HFF-Myc (cell line): ENCODE measurements around the gene MLLT1.

ENCODE experiments used
- DNase-seq: peaks from one replicate; pipeline ENCODE4 v3.0.0-alpha.2; 2011; ENCODE audit warnings: low read depth; ENCODE audit errors: extremely low read depth
- H3K4me3 ChIP-seq: replicated peaks from 2 replicates; pipeline ENCODE4 v1.5.1; 2011; ENCODE audit warnings: low read depth, mild to moderate bottlenecking, control low read depth, low read length
- CTCF ChIP-seq: IDR thresholded peaks from 2 replicates; pipeline ENCODE4 v1.5.1; 2012; ENCODE audit warnings: mild to moderate bottlenecking, low read depth, low read length, control low read depth; ENCODE audit errors: missing control alignments

Gene MLLT1

GRCh38 chr19:6260912-6261650 lies 18.7 kb downstream of the MLLT1 start:
- DNase-seq = no peak
- no peak overlapping the region for H3K4me3 ChIP-seq
- peak; percentile 64 for TF ChIP-seq CTCF

- no peak for DNase-seq
- no peak for TF ChIP-seq CTCF
- H3K4me3 ChIP-seq = no peak overlapping the region
Observed at GRCh38 chr19:6260376-6260775, 19.4 kb downstream of the MLLT1 start.

- H3K4me3 ChIP-seq = no peak overlapping the region
- TF ChIP-seq CTCF = no peak
- DNase-seq = no peak
Observed at GRCh38 chr19:6259312-6259861, 20.4 kb downstream of the MLLT1 start.

- TF ChIP-seq CTCF = no peak
- no peak overlapping the region for H3K4me3 ChIP-seq
- DNase-seq = no peak
Observed at GRCh38 chr19:6258812-6259311, 20.9 kb downstream of the MLLT1 start.

GRCh38 chr19:6253954-6254733 lies 25.6 kb downstream of the MLLT1 start:
- DNase-seq = no peak
- no peak overlapping the region for H3K4me3 ChIP-seq
- TF ChIP-seq CTCF = no peak

GRCh38 chr19:6252066-6252465 lies 27.7 kb downstream of the MLLT1 start:
- TF ChIP-seq CTCF = no peak
- no peak for DNase-seq
- H3K4me3 ChIP-seq = no peak overlapping the region
